Mesenchymal stem cell (in vitro differentiated cells and primary cell): ENCODE data around the gene FAM32A.
A peak's percentile ranks its signal among the peaks of the same experiment; 100 is the strongest.

Experiments used
- DNase-seq: peaks from one replicate; pipeline ENCODE4 v3.0.0-alpha.2; 2013
- H2AFZ ChIP-seq: one replicate; pipeline ENCODE4 v1.6.1; 2013; ENCODE audit warnings: low read depth, mild to moderate bottlenecking, control low read depth, inconsistent platforms, low read length, moderate library complexity
- H2AK5ac ChIP-seq: 2 replicates; pipeline ENCODE4 v1.6.1; 2013; ENCODE audit warnings: low read length, moderate library complexity, mild to moderate bottlenecking, inconsistent platforms; ENCODE audit not compliant: severe bottlenecking
- H2BK120ac ChIP-seq: one replicate; pipeline ENCODE4 v1.6.1; 2013; ENCODE audit warnings: low read depth, mild to moderate bottlenecking, inconsistent platforms, low read length, moderate library complexity
- H2BK12ac ChIP-seq, 2 experiments: one replicate each; pipeline ENCODE4 v1.6.1; 2013; ENCODE audit warnings: inconsistent platforms in 2 of 2, low read length in 2 of 2, mild to moderate bottlenecking in 2 of 2, moderate library complexity in 2 of 2, control low read depth in 1 of 2
- H2BK15ac ChIP-seq: one replicate; pipeline ENCODE4 v1.6.1; 2013; ENCODE audit warnings: mild to moderate bottlenecking, low read depth, inconsistent platforms; ENCODE audit not compliant: poor library complexity, severe bottlenecking
- H2BK5ac ChIP-seq: 2 replicates; pipeline ENCODE4 v1.6.1; 2013; ENCODE audit warnings: low read depth, mild to moderate bottlenecking, low read length, control low read depth, inconsistent platforms; ENCODE audit not compliant: poor library complexity, severe bottlenecking
- H3K14ac ChIP-seq, 2 experiments: one replicate each; pipeline ENCODE4 v1.6.1; 2013; ENCODE audit warnings: inconsistent platforms in 2 of 2, low read length in 2 of 2, control low read depth in 1 of 2, mild to moderate bottlenecking in 1 of 2, moderate library complexity in 1 of 2
- H3K18ac ChIP-seq, 2 experiments: one replicate each; pipeline ENCODE4 v1.6.1; 2013; ENCODE audit warnings: inconsistent platforms in 2 of 2, low read length in 2 of 2, control low read depth in 1 of 2, low read depth in 1 of 2, mild to moderate bottlenecking in 1 of 2
- H3K23ac ChIP-seq, 2 experiments: one replicate each; pipeline ENCODE4 v1.6.1; 2013; ENCODE audit warnings: inconsistent platforms in 2 of 2, low read length in 2 of 2, mild to moderate bottlenecking in 2 of 2, moderate library complexity in 2 of 2, control low read depth in 1 of 2
- H3K27ac ChIP-seq: 2 replicates; pipeline ENCODE4 v1.5.1; 2013; ENCODE audit warnings: mild to moderate bottlenecking, moderate library complexity, low read length, control low read depth, inconsistent platforms; ENCODE audit not compliant: poor library complexity, severe bottlenecking
- H3K27me3 ChIP-seq, 2 experiments: 2 replicates each; pipeline versions ENCODE4 v1.6.1 to v1.7.0; 2013; ENCODE audit warnings: low read length in 2 of 2, mild to moderate bottlenecking in 2 of 2, moderate library complexity in 2 of 2, control low read depth in 1 of 2, inconsistent platforms in 1 of 2; ENCODE audit not compliant: control insufficient read depth in 1 of 2, insufficient read depth in 1 of 2
- H3K36me3 ChIP-seq, 2 experiments: 2 replicates each; pipeline versions ENCODE4 v1.6.1 to v1.7.0; 2013; ENCODE audit warnings: low read length in 2 of 2, control low read depth in 1 of 2, inconsistent platforms in 1 of 2, low read depth in 1 of 2, mild to moderate bottlenecking in 1 of 2; ENCODE audit not compliant: insufficient read depth in 2 of 2, control insufficient read depth in 1 of 2
- H3K4ac ChIP-seq, 2 experiments: one replicate each; pipeline ENCODE4 v1.6.1; 2013; ENCODE audit warnings: inconsistent platforms in 2 of 2, low read length in 2 of 2, mild to moderate bottlenecking in 2 of 2, moderate library complexity in 2 of 2, control low read depth in 1 of 2, low read depth in 1 of 2
- H3K4me1 ChIP-seq: 2 replicates; pipeline ENCODE4 v1.6.1; 2013; ENCODE audit warnings: low read depth, low read length, control low read depth; ENCODE audit not compliant: control insufficient read depth, insufficient read depth
- H3K4me2 ChIP-seq: 2 replicates; pipeline ENCODE4 v1.6.1; 2013; ENCODE audit warnings: low read length, mild to moderate bottlenecking, inconsistent platforms; ENCODE audit not compliant: poor library complexity, severe bottlenecking
- H3K4me3 ChIP-seq, 2 experiments: 2 replicates each; pipeline versions ENCODE4 v1.5.1 to v1.7.0; 2013; ENCODE audit warnings: low read length in 2 of 2, mild to moderate bottlenecking in 2 of 2, control low read depth in 1 of 2, low read depth in 1 of 2; ENCODE audit not compliant: insufficient read depth in 1 of 2
- H3K79me1 ChIP-seq: replicated peaks from 2 replicates; pipeline ENCODE4 v1.6.1; 2013; ENCODE audit warnings: mild to moderate bottlenecking, control low read depth, low read length, inconsistent platforms; ENCODE audit not compliant: poor library complexity, severe bottlenecking
- H3K9ac ChIP-seq: 2 replicates; pipeline ENCODE4 v1.7.0; 2013; ENCODE audit warnings: mild to moderate bottlenecking, low read length, moderate library complexity
- H3K9me3 ChIP-seq: 2 replicates; pipeline ENCODE4 v1.7.0; 2013; ENCODE audit warnings: mild to moderate bottlenecking, low read length; ENCODE audit not compliant: control insufficient read depth
- H4K8ac ChIP-seq: one replicate; pipeline ENCODE4 v1.6.1; 2013; ENCODE audit warnings: inconsistent platforms, mild to moderate bottlenecking, low read length, moderate library complexity
- H4K91ac ChIP-seq: one replicate; pipeline ENCODE4 v1.6.1; 2013; ENCODE audit warnings: mild to moderate bottlenecking, low read length, inconsistent platforms
- WGBS: methylation state at CpG from one replicate; pipeline ENCODE4 v1.1.7; 2013; ENCODE audit warnings: mixed read lengths; 5-methylcytosine and 5-hydroxymethylcytosine counted together

Gene FAM32A

GRCh38 chr19:16164222-16164890, 20.9 kb upstream of the FAM32A start:
- Histone ChIP-seq H3K79me1 (no peaks in the 10 kb centered on the region), H3K27ac (no peak overlapping the region), H3K14ac (no peak overlapping the region), H3K4me2 (no peak overlapping the region), H2BK5ac (no peak overlapping the region), H2AFZ (no peak overlapping the region), H3K4ac (no peak overlapping the region), H2BK15ac (no peak overlapping the region), H4K91ac (no peak overlapping the region), H3K4me3 (no peak overlapping the region), H3K36me3 (no peaks in the 10 kb centered on the region), H3K4me1 (peaks cover 11% of the 10 kb centered on the region), H3K18ac (no peak overlapping the region), H2BK12ac (no peak overlapping the region), H4K8ac (no peak overlapping the region), H2AK5ac (no peak overlapping the region), H3K27me3 (no peaks in the 10 kb centered on the region), H3K23ac (no peak overlapping the region), H3K9ac (no peak overlapping the region), H3K9me3 (no peaks in the 10 kb centered on the region), H2BK120ac (no peak overlapping the region)
- DNase-seq = no peak
- 92% methylated on average over 12 of the region's 13 CpGs for WGBS

GRCh38 chr19:16166417-16166816, 18.8 kb upstream of the FAM32A start:
- Histone ChIP-seq H3K36me3 (no peaks in the 10 kb centered on the region), H4K8ac (no peak overlapping the region), H3K4me2 (no peak overlapping the region), H3K79me1 (no peaks in the 10 kb centered on the region), H2AK5ac (no peak overlapping the region), H3K27ac (no peak overlapping the region), H3K9ac (no peak overlapping the region), H2BK5ac (no peak overlapping the region), H3K9me3 (no peaks in the 10 kb centered on the region), H4K91ac (no peak overlapping the region), H3K18ac (no peak overlapping the region), H3K4ac (no peak overlapping the region), H3K4me1 (peaks cover under 1% of the 10 kb centered on the region), H2BK15ac (no peak overlapping the region), H3K4me3 (no peak overlapping the region), H2BK120ac (no peak overlapping the region), H3K14ac (no peak overlapping the region), H3K27me3 (peaks cover 0 to 3% of the 10 kb centered on the region in 2 experiments), H2BK12ac (no peak overlapping the region), H3K23ac (no peak overlapping the region), H2AFZ (no peak overlapping the region)
- no peak for DNase-seq
- WGBS = 100% methylated on average over 1 of the region's 1 CpG

- no peak for DNase-seq
- Histone ChIP-seq H3K4me2 (no peak overlapping the region), H2AK5ac (no peak overlapping the region), H3K36me3 (no peaks in the 10 kb centered on the region), H3K4me1 (no peaks in the 10 kb centered on the region), H2BK12ac (no peak overlapping the region), H3K9ac (no peak overlapping the region), H3K27ac (no peak overlapping the region), H3K79me1 (no peaks in the 10 kb centered on the region), H2BK5ac (no peak overlapping the region), H4K8ac (no peak overlapping the region), H3K18ac (no peak overlapping the region), H3K9me3 (no peaks in the 10 kb centered on the region), H2BK120ac (no peak overlapping the region), H2BK15ac (no peak overlapping the region), H3K4me3 (no peak overlapping the region), H3K14ac (no peak overlapping the region), H3K23ac (no peak overlapping the region), H3K4ac (no peak overlapping the region), H4K91ac (no peak overlapping the region), H3K27me3 (peaks cover 0 to 8% of the 10 kb centered on the region in 2 experiments), H2AFZ (no peak overlapping the region)
- WGBS = 98% methylated on average over 5 of the region's 5 CpGs
These were observed 18.2 kb upstream of the FAM32A start for GRCh38 chr19:16167055-16167454.

DNA sequence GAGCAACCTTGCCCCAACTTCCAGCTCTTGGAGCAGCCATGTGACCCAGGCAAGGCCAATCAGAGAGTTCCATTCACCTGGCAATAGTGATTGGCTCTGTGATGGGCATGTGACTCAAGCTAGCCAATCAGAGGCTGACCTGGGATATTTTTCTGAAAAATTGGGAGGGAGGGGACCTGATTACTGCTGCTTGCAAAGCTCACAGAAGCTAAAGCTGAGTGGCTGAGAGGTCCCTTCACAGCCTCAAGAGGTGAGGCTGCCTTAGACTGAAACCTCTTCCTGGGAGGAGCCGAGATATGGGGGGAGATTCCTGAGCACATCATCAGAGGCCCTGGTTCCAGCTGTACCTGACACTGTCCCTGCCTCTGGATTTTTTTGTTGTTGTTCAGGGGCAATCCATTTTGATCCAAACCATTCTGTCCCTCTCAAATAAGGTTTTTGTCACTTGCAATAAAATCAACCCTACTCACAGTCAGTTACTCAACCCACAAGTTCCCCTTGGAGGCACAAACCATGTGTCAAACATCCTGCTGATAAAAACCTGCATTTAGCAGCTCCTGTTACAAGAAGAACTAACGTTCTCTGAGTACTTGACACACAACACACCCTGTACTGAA, 16.6 kb upstream of the FAM32A start:
- Histone ChIP-seq H2BK15ac (no peak overlapping the region), H3K4me3 (no peak overlapping the region), H3K36me3 (no peaks in the 10 kb centered on the region), H3K4me1 (peaks cover 6% of the 10 kb centered on the region), H3K27me3 (peaks cover 0 to 15% of the 10 kb centered on the region in 2 experiments), H3K9me3 (no peaks in the 10 kb centered on the region), H2AK5ac (no peak overlapping the region), H3K4ac (no peak overlapping the region), H2BK5ac (no peak overlapping the region), H3K18ac (no peak overlapping the region), H3K27ac (no peak overlapping the region), H2AFZ (no peak overlapping the region), H2BK12ac (no peak overlapping the region), H3K4me2 (no peak overlapping the region), H3K79me1 (no peaks in the 10 kb centered on the region), H3K14ac (no peak overlapping the region), H2BK120ac (no peak overlapping the region), H3K23ac (no peak overlapping the region), H4K91ac (no peak overlapping the region), H4K8ac (no peak overlapping the region), H3K9ac (no peak overlapping the region)
- peak; percentile 7 for DNase-seq
- 55% methylated on average over 2 of the region's 2 CpGs for WGBS
